Bronchial smooth muscle cell (primary cell): ENCODE results near the gene SPACA1. TPM values are rescaled to one million over a fixed set of nuclear protein-coding genes. Genes with fewer than 3 reads are reported as not detected.

Experiments used
- total RNA-seq: library from RNA; depleted of rRNA; stranded (reverse); fragments of >200 nt; gene quantifications from 2 replicates; pipeline ENCODE4 v1.2.1, GENCODE V29; 2014

Gene SPACA1, protein sequence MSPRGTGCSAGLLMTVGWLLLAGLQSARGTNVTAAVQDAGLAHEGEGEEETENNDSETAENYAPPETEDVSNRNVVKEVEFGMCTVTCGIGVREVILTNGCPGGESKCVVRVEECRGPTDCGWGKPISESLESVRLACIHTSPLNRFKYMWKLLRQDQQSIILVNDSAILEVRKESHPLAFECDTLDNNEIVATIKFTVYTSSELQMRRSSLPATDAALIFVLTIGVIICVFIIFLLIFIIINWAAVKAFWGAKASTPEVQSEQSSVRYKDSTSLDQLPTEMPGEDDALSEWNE
- total RNA-seq, result not detected in 2 replicates

GRCh38 chr6:88047510-88048150 is at the start of gene SPACA1:
SPACA1 (plus strand) TSS chr6:88047841; CDS start chr6:88047906, 65 bp downstream.

Other genes starting within 250 kb of the SPACA1 start
- gene CNR1, start 118.5 kb downstream of the SPACA1 start, total RNA-seq, result under 0.01 TPM in 1 of 2 replicates, not detected in the other